H1 (cell line): ENCODE measurements around the gene ATG2B.

Source experiments
- CTCF ChIP-seq, 3 experiments: IDR thresholded peaks; 1 replicate in 2 of 3; 2 replicates in 1 of 3; pipeline versions ENCODE4 v1.5.1 to v1.6.1; 2011; ENCODE audit warnings: low read length in 3 of 3, mild to moderate bottlenecking in 3 of 3, inconsistent platforms in 2 of 3, low read depth in 1 of 3, moderate library complexity in 1 of 3; ENCODE audit not compliant: insufficient read depth in 1 of 3; ENCODE audit errors: control extremely low read depth in 1 of 3
- EZH2 ChIP-seq: fragments of 200-600 bp; sonication (generic); IDR thresholded peaks from 2 replicates; pipeline ENCODE4 v1.7.1; 2012; ENCODE audit warnings: low read depth, mild to moderate bottlenecking, moderate library complexity, low read length, inconsistent platforms; ENCODE audit not compliant: severe bottlenecking
- MAX ChIP-seq: IDR thresholded peaks from 2 replicates; pipeline ENCODE4 v1.6.1; 2012; ENCODE audit warnings: inconsistent platforms
- YY1 ChIP-seq: IDR thresholded peaks from 2 replicates; pipeline ENCODE4 v1.6.1; 2011; ENCODE audit warnings: low read depth, mild to moderate bottlenecking, low read length

- no peak for TF ChIP-seq MAX
- TF ChIP-seq YY1: no peak
- no peak for TF ChIP-seq CTCF (IDR thresholded peaks at IDR 0.05; ENCODE audit: control extremely low read depth in 1 of 3, insufficient read depth in 1 of 3, low read depth in 1 of 3, low read length in 3 of 3)
- no peak for TF ChIP-seq EZH2
Observed at GRCh38 chr14:96257056-96257455, 106.1 kb downstream of the ATG2B start.
